ENCODE measurements around the gene GPR18.

Gene GPR18

DNA sequence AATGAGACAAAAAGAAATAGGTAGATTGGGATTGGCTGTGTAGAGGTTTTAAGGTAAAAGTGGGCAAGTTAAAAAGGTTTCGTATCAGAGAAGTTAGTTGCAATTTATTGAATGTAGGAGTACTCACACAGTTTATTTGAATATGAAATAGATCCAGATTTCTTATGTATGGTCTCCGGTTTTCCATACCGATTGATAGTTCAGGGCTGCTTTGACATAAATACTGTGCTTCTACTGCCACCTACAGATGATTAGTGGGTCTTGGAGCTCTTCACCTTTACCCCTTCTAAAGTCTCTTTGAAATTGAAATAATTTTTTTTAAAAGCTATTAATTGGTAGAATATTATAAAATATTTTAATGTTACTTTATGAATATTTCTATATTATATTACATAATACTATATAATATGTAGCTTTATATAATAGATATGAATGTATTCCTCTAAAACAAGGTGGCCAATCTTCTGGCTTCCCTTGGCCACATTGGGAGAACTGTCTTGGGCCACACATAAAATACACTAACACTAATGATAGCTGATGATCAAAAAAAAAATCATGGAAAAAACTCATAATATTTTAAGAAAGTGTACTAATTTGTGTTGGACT is 7.7 kb upstream of the GPR18 start:
- Histone ChIP-seq H2AFZ (ENCODE audit: low read length) (no peak overlapping the region), H4K20me1 (ENCODE audit: insufficient read depth, low read length) (0 out of 2 replicates have a peak, but pooled peaks cover 6% of the 10 kb centered on the region), H3K9ac (ENCODE audit: low read length) (no peak overlapping the region), H3K36me3 (replicated peaks; ENCODE audit: insufficient read depth, low read length) (no peaks in the 10 kb centered on the region), H3K4me1 (ENCODE audit: low read length) (no peaks in the 10 kb centered on the region), H3K9me3 (replicated peaks; ENCODE audit: insufficient read depth, low read length) (no peaks in the 10 kb centered on the region), H3K27me3 (replicated peaks; ENCODE audit: insufficient read depth, low read length) (0 out of 2 replicates have a peak, but pooled peaks cover 8% of the 10 kb centered on the region), H3K4me3 (ENCODE audit: low read length) (no peak overlapping the region), H3K27ac (ENCODE audit: low read length) (no peak overlapping the region), H3K4me2 (ENCODE audit: low read depth, low read length) (no peak overlapping the region), H3K79me2 (ENCODE audit: low read length) (no peaks in the 10 kb centered on the region), H3F3A (ENCODE audit: insufficient read depth, low read length) (no peaks in the 10 kb centered on the region), H3K9me2 (replicated peaks; ENCODE audit: insufficient read depth, low read length) (no peaks in the 10 kb centered on the region)
- peak; percentile 59 for DNase-seq
- TF ChIP-seq EZH2 (optimal IDR thresholded peaks at IDR 0.05; ENCODE audit: low read depth, low read length) = no peak
- TF ChIP-seq, protein P1, sequence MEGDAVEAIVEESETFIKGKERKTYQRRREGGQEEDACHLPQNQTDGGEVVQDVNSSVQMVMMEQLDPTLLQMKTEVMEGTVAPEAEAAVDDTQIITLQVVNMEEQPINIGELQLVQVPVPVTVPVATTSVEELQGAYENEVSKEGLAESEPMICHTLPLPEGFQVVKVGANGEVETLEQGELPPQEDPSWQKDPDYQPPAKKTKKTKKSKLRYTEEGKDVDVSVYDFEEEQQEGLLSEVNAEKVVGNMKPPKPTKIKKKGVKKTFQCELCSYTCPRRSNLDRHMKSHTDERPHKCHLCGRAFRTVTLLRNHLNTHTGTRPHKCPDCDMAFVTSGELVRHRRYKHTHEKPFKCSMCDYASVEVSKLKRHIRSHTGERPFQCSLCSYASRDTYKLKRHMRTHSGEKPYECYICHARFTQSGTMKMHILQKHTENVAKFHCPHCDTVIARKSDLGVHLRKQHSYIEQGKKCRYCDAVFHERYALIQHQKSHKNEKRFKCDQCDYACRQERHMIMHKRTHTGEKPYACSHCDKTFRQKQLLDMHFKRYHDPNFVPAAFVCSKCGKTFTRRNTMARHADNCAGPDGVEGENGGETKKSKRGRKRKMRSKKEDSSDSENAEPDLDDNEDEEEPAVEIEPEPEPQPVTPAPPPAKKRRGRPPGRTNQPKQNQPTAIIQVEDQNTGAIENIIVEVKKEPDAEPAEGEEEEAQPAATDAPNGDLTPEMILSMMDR (IDR thresholded peaks at IDR 0.05; ENCODE audit: low read length) = peak; percentile 56

DNA sequence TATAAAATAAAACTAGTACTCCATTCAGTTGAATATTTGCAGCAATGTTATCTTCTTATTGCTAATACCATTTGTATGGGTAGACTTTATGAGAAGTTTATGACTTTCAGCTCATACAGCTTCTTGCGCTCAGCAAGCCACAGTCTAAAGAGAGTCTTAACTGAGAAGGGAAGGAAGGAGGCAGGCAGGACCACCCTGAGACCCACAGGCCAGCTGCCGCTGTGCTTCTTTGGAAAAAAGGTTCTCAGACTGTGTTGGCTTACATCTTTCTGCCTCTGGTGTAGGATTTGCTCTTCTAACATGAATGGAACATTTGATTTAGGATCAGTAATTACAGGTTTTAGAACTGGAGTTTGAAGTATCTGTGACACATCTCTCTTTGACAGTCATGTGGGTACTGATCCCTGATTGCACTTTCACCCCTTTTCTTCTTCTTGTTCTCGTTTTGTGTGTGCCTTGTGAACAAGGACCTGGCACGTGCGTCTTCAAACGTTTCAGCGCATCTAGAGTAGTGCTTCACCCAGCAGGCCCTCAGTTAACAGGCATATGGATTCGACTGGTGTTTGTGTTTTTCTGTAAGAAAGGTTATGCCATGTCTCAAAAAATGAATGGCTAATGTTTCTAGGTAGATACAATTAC is 7.1 kb upstream of the GPR18 start:
- TF ChIP-seq EZH2 (optimal IDR thresholded peaks at IDR 0.05; ENCODE audit: low read depth, low read length) (no peak), EZH2phosphoT487 (IDR thresholded peaks at IDR 0.05; ENCODE audit: low read length) (no peak)
- TF ChIP-seq, protein P1 (IDR thresholded peaks at IDR 0.05; ENCODE audit: low read length) = no peak
- no peaks in the 10 kb centered on the region for H3K9me3 ChIP-seq (replicated peaks; ENCODE audit: insufficient read depth, low read length)
- H4K20me1 ChIP-seq (ENCODE audit: insufficient read depth, low read length) = peaks cover 7% of the 10 kb centered on the region; the same call in 1 of the 2 replicates
- H3K36me3 ChIP-seq (replicated peaks; ENCODE audit: insufficient read depth, low read length) = no peaks in the 10 kb centered on the region
- H3K4me3 ChIP-seq (ENCODE audit: low read length) = no peak overlapping the region
- no peaks in the 10 kb centered on the region for H3F3A ChIP-seq (ENCODE audit: insufficient read depth, low read length)
- H3K27ac ChIP-seq (ENCODE audit: low read length) = no peak overlapping the region
- no peaks in the 10 kb centered on the region for H3K79me2 ChIP-seq (ENCODE audit: low read length)
- DNase-seq = no peak
- H3K4me2 ChIP-seq (ENCODE audit: low read depth, low read length) = no peak overlapping the region
- no peaks in the 10 kb centered on the region for H3K9me2 ChIP-seq (replicated peaks; ENCODE audit: insufficient read depth, low read length)
- H3K27me3 ChIP-seq (replicated peaks; ENCODE audit: insufficient read depth, low read length) = peaks cover 10% of the 10 kb centered on the region; the same call in 1 of the 2 replicates
- H3K9ac ChIP-seq (ENCODE audit: low read length) = no peak overlapping the region
- no peaks in the 10 kb centered on the region for H3K4me1 ChIP-seq (ENCODE audit: low read length)
- no peak overlapping the region for H2AFZ ChIP-seq (ENCODE audit: low read length)

DNA sequence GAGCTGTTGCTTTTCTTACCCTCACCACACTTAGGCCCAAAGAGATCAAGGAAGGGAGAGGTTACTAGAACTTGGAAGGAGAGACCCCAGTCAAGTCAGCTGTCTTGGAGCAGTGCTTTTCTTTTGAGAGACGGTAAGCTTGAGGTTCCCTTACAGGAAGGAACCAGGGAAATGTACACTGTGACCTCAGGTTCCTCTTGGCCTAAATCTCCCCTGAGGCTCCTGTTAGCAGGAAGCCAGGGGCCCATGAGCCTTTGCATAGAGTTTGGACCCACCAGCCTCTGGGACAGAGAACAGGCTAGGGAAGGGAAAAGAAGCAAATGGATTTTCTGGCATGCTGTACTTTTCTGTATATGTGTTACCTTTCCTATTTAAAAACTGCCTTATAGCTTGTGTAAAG is 5.9 kb upstream of the GPR18 start:
- no peak overlapping the region for H3K4me2 ChIP-seq (ENCODE audit: low read depth, low read length)
- peaks cover 22% of the 10 kb centered on the region for H3K27me3 ChIP-seq (replicated peaks; ENCODE audit: insufficient read depth, low read length)
- H3K4me3 ChIP-seq (ENCODE audit: low read length) = no peak overlapping the region
- H3K9me2 ChIP-seq (replicated peaks; ENCODE audit: insufficient read depth, low read length) = no peaks in the 10 kb centered on the region
- H3F3A ChIP-seq (ENCODE audit: insufficient read depth, low read length) = no peaks in the 10 kb centered on the region
- no peaks in the 10 kb centered on the region for H3K36me3 ChIP-seq (replicated peaks; ENCODE audit: insufficient read depth, low read length)
- no peak overlapping the region for H3K9ac ChIP-seq (ENCODE audit: low read length)
- TF ChIP-seq EZH2 (optimal IDR thresholded peaks at IDR 0.05; ENCODE audit: low read depth, low read length) = no peak
- TF ChIP-seq, protein P1 (IDR thresholded peaks at IDR 0.05; ENCODE audit: low read length) = no peak
- no peak for TF ChIP-seq EZH2phosphoT487 (IDR thresholded peaks at IDR 0.05; ENCODE audit: low read length)
- no peak overlapping the region for H3K27ac ChIP-seq (ENCODE audit: low read length)
- no peaks in the 10 kb centered on the region for H3K79me2 ChIP-seq (ENCODE audit: low read length)
- H4K20me1 ChIP-seq (ENCODE audit: insufficient read depth, low read length) = peaks cover 19% of the 10 kb centered on the region
- H3K4me1 ChIP-seq (ENCODE audit: low read length) = no peaks in the 10 kb centered on the region
- H3K9me3 ChIP-seq (replicated peaks; ENCODE audit: insufficient read depth, low read length) = no peaks in the 10 kb centered on the region
- no peak overlapping the region for H2AFZ ChIP-seq (ENCODE audit: low read length)
- no peak for DNase-seq
